Umbilical cord (tissue), 2 donors: ENCODE results near the gene IAPP. TPM values are rescaled to one million over a fixed set of nuclear protein-coding genes. Genes with fewer than 3 reads are reported as not detected.
A peak's percentile ranks its signal among the peaks of the same experiment; 100 is the strongest.
"Not testable (repeated sequence)": the region's sequence is repeated elsewhere in the genome, so short reads cannot be mapped to it uniquely, and the experiment has no call there.

Experiments used
- DNase-seq: peaks from one replicate; pipeline ENCODE4 v3.0.0-alpha.2; 2015; ENCODE audit warnings: low spot score
- total RNA-seq: library from RNA; depleted of rRNA; stranded (reverse); fragments of >200 nt; gene quantifications from one replicate; pipeline ENCODE4 v1.2.3, GENCODE V29; 2014; ENCODE audit warnings: low replicate concordance; ENCODE audit not compliant: insufficient read depth

IAPP gene
- total RNA-seq, 1 donor from 2014 or later = 1.4 TPM

- no peak for DNase-seq
Measured at GRCh38 chr12:21379218-21379617, 6.5 kb downstream of the IAPP start.

- not testable (repeated sequence) for DNase-seq
Measured at GRCh38 chr12:21381320-21381719, 8.6 kb downstream of the IAPP start.

GRCh38 chr12:21384261-21384660 is 11.6 kb downstream of the IAPP start:
- DNase-seq = no peak

- no peak for DNase-seq
Measured at GRCh38 chr12:21387174-21387573, 14.5 kb downstream of the IAPP start.

- no peak for DNase-seq
Measured at GRCh38 chr12:21392384-21392783, 19.7 kb downstream of the IAPP start.

- not testable (repeated sequence) for DNase-seq
Measured at GRCh38 chr12:21394828-21395626, 22.3 kb downstream of the IAPP start.

GRCh38 chr12:21413369-21414277 is 40.9 kb downstream of the IAPP start:
- peak; percentile 13 for DNase-seq

GRCh38 chr12:21416511-21417121 is 43.9 kb downstream of the IAPP start:
- no peak for DNase-seq

- DNase-seq = not testable (repeated sequence)
Measured at GRCh38 chr12:21418398-21418797, 45.7 kb downstream of the IAPP start.

GRCh38 chr12:21419009-21419699 is 46.5 kb downstream of the IAPP start:
- not testable (repeated sequence) for DNase-seq

GRCh38 chr12:21428241-21428640 is 55.5 kb downstream of the IAPP start:
- DNase-seq = no peak

Other genes starting within 250 kb of the IAPP start
- gene SLCO1B1, start 241.7 kb upstream of the IAPP start, total RNA-seq = not detected
- gene SLCO1A2, start 38.0 kb upstream of the IAPP start, total RNA-seq = 7.0 TPM
- 21.4 TPM for gene PYROXD1, start 64.8 kb downstream of the IAPP start, total RNA-seq
- 49.1 TPM for gene RECQL, start 128.7 kb downstream of the IAPP start, total RNA-seq
- gene GOLT1B, start 128.9 kb downstream of the IAPP start, total RNA-seq = 48.6 TPM
- gene SPX, start 153.4 kb downstream of the IAPP start, total RNA-seq = 7.7 TPM
- 0.48 TPM for gene GYS2, start 231.9 kb downstream of the IAPP start, total RNA-seq